KMS-11 (cell line): Measurements from ENCODE around the gene DPH6.

ENCODE experiments used
- H2AFZ ChIP-seq: fragments of 200-600 bp; sonication (generic); 2 replicates; pipeline ENCODE4 v1.6.1; 2016; ENCODE audit warnings: antibody characterized with exemption, mixed run types, low read depth
- H3K27ac ChIP-seq: fragments of 200-600 bp; sonication (generic); 2 replicates; pipeline ENCODE4 v1.6.1; 2016; ENCODE audit warnings: mild to moderate bottlenecking, mixed run types
- H3K27me3 ChIP-seq: fragments of 200-600 bp; sonication (generic); 2 replicates; pipeline ENCODE4 v1.6.1; 2017; ENCODE audit warnings: mild to moderate bottlenecking, low read depth, mixed run types, moderate library complexity; ENCODE audit not compliant: insufficient read depth
- H3K36me3 ChIP-seq: fragments of 200-600 bp; sonication (generic); 2 replicates; pipeline ENCODE4 v1.6.1; 2017; ENCODE audit warnings: mild to moderate bottlenecking, mixed run types; ENCODE audit not compliant: insufficient read depth
- H3K4me1 ChIP-seq: fragments of 200-600 bp; sonication (generic); 2 replicates; pipeline ENCODE4 v1.6.1; 2016; ENCODE audit warnings: mild to moderate bottlenecking, low read depth, mixed run types; ENCODE audit not compliant: poor library complexity, severe bottlenecking
- H3K4me2 ChIP-seq: fragments of 200-600 bp; sonication (generic); 2 replicates; pipeline ENCODE4 v1.7.0; 2016; ENCODE audit warnings: mild to moderate bottlenecking, mixed run types
- H3K4me3 ChIP-seq: fragments of 200-600 bp; sonication (generic); IDR thresholded peaks from 2 replicates; pipeline ENCODE4 v1.6.1; 2017; ENCODE audit warnings: low read depth, low read length, mixed read lengths; ENCODE audit not compliant: insufficient read depth
- H3K79me2 ChIP-seq: fragments of 200-600 bp; sonication (generic); 2 replicates; pipeline ENCODE4 v1.6.1; 2016; ENCODE audit warnings: low read depth, mixed run types; ENCODE audit not compliant: insufficient read depth
- H3K9ac ChIP-seq: fragments of 200-600 bp; sonication (generic); 2 replicates; pipeline ENCODE4 v1.6.1; 2016; ENCODE audit warnings: mild to moderate bottlenecking, mixed run types
- H4K20me1 ChIP-seq: fragments of 200-600 bp; sonication (generic); 2 replicates; pipeline ENCODE4 v1.6.1; 2016; ENCODE audit warnings: mild to moderate bottlenecking, mixed run types; ENCODE audit not compliant: insufficient read depth
- CTCF ChIP-seq: fragments of 200-600 bp; sonication (generic); conservative IDR thresholded peaks from 2 replicates; pipeline ENCODE4 v1.6.1; 2017; ENCODE audit warnings: low read depth, mild to moderate bottlenecking, antibody characterized with exemption, low read length, moderate library complexity, mixed read lengths

DPH6 gene

DNA sequence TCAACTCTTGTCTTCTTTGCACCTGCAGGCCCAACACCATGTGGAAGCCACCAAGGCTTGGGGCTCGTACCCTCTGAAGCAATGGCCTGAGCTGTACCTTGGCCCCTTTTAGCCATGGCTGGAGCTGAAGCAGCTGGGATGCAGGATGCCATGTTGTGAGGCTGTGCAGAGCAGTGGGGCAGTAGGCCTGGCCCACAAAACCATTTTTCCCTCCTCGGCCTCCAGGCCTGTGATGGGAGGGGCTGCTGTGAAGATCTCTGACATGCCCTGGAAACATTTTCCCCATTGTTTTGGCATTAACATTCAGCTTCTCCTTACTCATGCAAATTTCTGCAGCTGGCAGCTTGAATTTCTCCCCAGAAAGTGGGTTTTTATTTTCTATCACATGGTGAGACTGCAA, 58.5 kb downstream of the DPH6 start:
- no peaks in the 10 kb centered on the region for H3K27me3 ChIP-seq
- no peak overlapping the region for H3K9ac ChIP-seq
- no peaks in the 10 kb centered on the region for H3K36me3 ChIP-seq
- H3K27ac ChIP-seq: no peak overlapping the region
- no peaks in the 10 kb centered on the region for H3K4me1 ChIP-seq
- H4K20me1 ChIP-seq: no peaks in the 10 kb centered on the region
- no peak overlapping the region for H2AFZ ChIP-seq
- H3K4me3 ChIP-seq: no peak overlapping the region
- no peaks in the 10 kb centered on the region for H3K79me2 ChIP-seq
- no peak overlapping the region for H3K4me2 ChIP-seq
- no peak for TF ChIP-seq CTCF

GRCh38 chr15:35486296-35486695, 59.7 kb downstream of the DPH6 start:
- Histone ChIP-seq H3K36me3 (no peaks in the 10 kb centered on the region), H3K4me3 (no peak overlapping the region), H3K27me3 (no peaks in the 10 kb centered on the region), H3K27ac (no peak overlapping the region), H3K4me2 (no peak overlapping the region), H3K9ac (no peak overlapping the region), H4K20me1 (no peaks in the 10 kb centered on the region), H3K4me1 (no peaks in the 10 kb centered on the region), H2AFZ (no peak overlapping the region), H3K79me2 (no peaks in the 10 kb centered on the region)
- no peak for TF ChIP-seq CTCF

GRCh38 chr15:35485411-35485810, 60.6 kb downstream of the DPH6 start:
- Histone ChIP-seq H3K27me3 (no peaks in the 10 kb centered on the region), H3K27ac (no peak overlapping the region), H3K4me2 (no peak overlapping the region), H4K20me1 (no peaks in the 10 kb centered on the region), H3K79me2 (no peaks in the 10 kb centered on the region), H2AFZ (no peak overlapping the region), H3K9ac (no peak overlapping the region), H3K4me1 (no peaks in the 10 kb centered on the region), H3K36me3 (no peaks in the 10 kb centered on the region), H3K4me3 (no peak overlapping the region)
- no peak for TF ChIP-seq CTCF

DNA sequence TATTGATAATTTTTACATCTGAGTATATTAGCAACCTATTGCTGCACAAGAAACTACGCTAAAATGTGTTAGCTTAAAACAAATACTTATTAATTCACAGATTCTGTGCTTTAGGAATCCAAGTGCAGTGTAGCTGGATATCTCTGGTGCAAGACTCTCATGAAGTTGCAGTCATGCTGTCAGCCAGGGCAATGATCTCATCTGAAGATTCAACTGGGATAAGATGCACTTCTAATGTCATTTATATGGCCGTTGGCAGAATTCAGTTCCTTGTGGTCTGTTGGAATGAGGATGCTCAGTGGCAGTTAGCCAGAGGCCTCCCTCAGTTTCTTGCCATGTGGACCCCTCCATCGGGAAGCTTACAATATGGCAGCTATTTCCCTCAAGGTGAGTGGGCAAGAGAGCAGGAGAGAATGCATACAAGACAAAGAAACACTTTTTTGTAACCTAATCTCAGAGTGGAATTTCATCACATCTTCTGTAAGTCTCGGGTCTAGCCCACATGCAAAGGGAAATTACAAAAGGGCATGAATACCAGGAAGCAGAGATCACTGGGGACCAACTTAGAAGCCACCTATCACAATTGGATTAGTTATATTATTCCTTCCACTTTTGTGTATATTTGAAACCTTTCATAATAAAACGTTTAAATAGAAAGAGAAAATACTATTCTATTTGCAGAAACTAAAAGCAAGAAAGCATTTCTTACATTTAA, 61.6 kb downstream of the DPH6 start:
- Histone ChIP-seq H3K79me2 (no peaks in the 10 kb centered on the region), H3K27me3 (no peaks in the 10 kb centered on the region), H3K27ac (no peak overlapping the region), H3K4me1 (no peaks in the 10 kb centered on the region), H3K9ac (no peak overlapping the region), H3K4me2 (no peak overlapping the region), H3K36me3 (no peaks in the 10 kb centered on the region), H3K4me3 (no peak overlapping the region), H2AFZ (no peak overlapping the region), H4K20me1 (no peaks in the 10 kb centered on the region)
- TF ChIP-seq CTCF: no peak
